Keratinocyte (primary cell): ENCODE results near the gene RPL14.

ENCODE experiments used
- CTCF ChIP-seq, 3 experiments: IDR thresholded peaks in 1 of 3; conservative IDR thresholded peaks in 1 of 3; optimal IDR thresholded peaks in 1 of 3; 2 replicates in 2 of 3; 3 replicates in 1 of 3; pipeline versions ENCODE3 to v1.5.1; 2011; ENCODE audit warnings: low read length in 3 of 3, mild to moderate bottlenecking in 3 of 3, moderate library complexity in 2 of 3, control low read depth in 1 of 3, inconsistent platforms in 1 of 3; ENCODE audit not compliant: insufficient read depth in 2 of 3; ENCODE audit errors: extremely low read depth in 1 of 3
- EZH2 ChIP-seq: IDR thresholded peaks from one replicate; pipeline ENCODE4 v1.6.1; 2012; ENCODE audit warnings: inconsistent platforms, mild to moderate bottlenecking, low read length, moderate library complexity

- TF ChIP-seq CTCF (optimal IDR thresholded peaks at IDR 0.05 in 1 of 3, IDR thresholded peaks at IDR 0.05 in 1 of 3, conservative IDR thresholded peaks at IDR 0.05 in 1 of 3; ENCODE audit: extremely low read depth in 1 of 3, insufficient read depth in 2 of 3, low read length in 3 of 3) (no peak), EZH2 (no peak)
Observed at GRCh38 chr3:40407611-40408010, 49.5 kb upstream of the RPL14 start.
